ENCODE results near the gene CDCA5.

GRCh38 chr11:65040847-65041622 lies 42.8 kb downstream of the CDCA5 start, which contains the start of gene SAC3D1:
- TF ChIP-seq CTCF (IDR thresholded peaks at IDR 0.05 in 4 of 5, conservative IDR thresholded peaks at IDR 0.05 in 1 of 5) (no peak), POLR2A (IDR thresholded peaks at IDR 0.05) (peak; percentile 19 to 52)

Data from gastrocnemius medialis (tissue), 4 donors.